ENCODE measurements around the gene SNN. TPM values are rescaled to one million over a fixed set of nuclear protein-coding genes. Genes with fewer than 3 reads are reported as not detected.

SNN gene
- total and polyA plus RNA-seq, 2 of the 8 experiments (the other 6 are each of a cell fraction or from before 2014, with no cell fraction given) = 37.4 to 66.9 TPM

GRCh38 chr16:11682655-11683096 is 14.4 kb downstream of the SNN start:
- H4K5ac ChIP-seq (ENCODE audit: insufficient read length, low read depth, low read length) = no peak overlapping the region
- DNase-seq (ENCODE audit: low read depth in 1 of 2, low spot score in 2 of 2) (no peak), FAIRE-seq (no peak)
- no peaks in the 10 kb centered on the region for H3K79me2 ChIP-seq (ENCODE audit: control insufficient read depth in 1 of 2, insufficient read depth in 2 of 2, low read length in 2 of 2)
- H3K56ac ChIP-seq (replicated peaks; ENCODE audit: insufficient read length, low read depth, low read length) = no peak overlapping the region
- no peak overlapping the region for H4K91ac ChIP-seq (replicated peaks; ENCODE audit: insufficient read length, low read length)
- H3K9me3 ChIP-seq (ENCODE audit: insufficient read depth in 2 of 2, low read depth in 1 of 2, low read length in 1 of 2) = no peaks in the 10 kb centered on the region
- no peaks in the 10 kb centered on the region for H3K23me2 ChIP-seq (ENCODE audit: low read depth, low read length)
- POLR2A ChIA-PET (ENCODE audit: partially characterized antibody) = interaction anchor here (0.6 to 2.6 kb wide), 3 partner anchors 11 to 369 kb away, joined by 3 to 6 read pairs (median 4); no protein-coding TSS in a partner anchor
- H4K20me1 ChIP-seq (replicated peaks in 1 of 2; ENCODE audit: control insufficient read depth in 1 of 2, insufficient read depth in 2 of 2, low read length in 2 of 2) = peaks cover 0 to 11% of the 10 kb centered on the region in 2 experiments
- no peak overlapping the region for H2BK20ac ChIP-seq (ENCODE audit: low read length)
- H3K23ac ChIP-seq (ENCODE audit: insufficient read length) = no peak overlapping the region
- peaks cover 7% of the 10 kb centered on the region for H3K79me1 ChIP-seq (ENCODE audit: low read depth, low read length)
- H3K4ac ChIP-seq (replicated peaks; ENCODE audit: insufficient read length, low read depth, low read length) = no peak overlapping the region
- no peak overlapping the region for H2BK15ac ChIP-seq (ENCODE audit: low read length)
- H4K8ac ChIP-seq (ENCODE audit: extremely low read depth, insufficient read depth, low read length) = no peak overlapping the region
- CTCF ChIA-PET (ENCODE audit: partially characterized antibody) = interaction anchor here (0.6 to 1.1 kb wide), 3 partner anchors 16 to 43 kb away, joined by 3 to 4 read pairs (median 4); no protein-coding TSS in a partner anchor
- 91% methylated on average over 5 of the region's 5 CpGs; no CpG with 5 or more reads in 1 of the 2 experiments for WGBS, 2 experiments (ENCODE audit: extremely low coverage in 1 of 2, insufficient coverage in 1 of 2, insufficient read length in 1 of 2, insufficient replicate concordance in 2 of 2, low coverage in 1 of 2, low lambda C conversion rate in 2 of 2, missing lambda C conversion rate in 1 of 2)
- no peak overlapping the region for H3K14ac ChIP-seq (ENCODE audit: insufficient read length)
- no peak overlapping the region for H3K9ac ChIP-seq (replicated peaks in 1 of 4; ENCODE audit: extremely low read depth in 1 of 4, low read depth in 3 of 4, low read length in 3 of 4)
- no peaks in the 10 kb centered on the region for H3K27me3 ChIP-seq (replicated peaks in 1 of 4; ENCODE audit: control insufficient read depth in 3 of 4, extremely low read depth in 1 of 4, insufficient read depth in 3 of 4, low read length in 3 of 4)
- H3K27ac ChIP-seq (ENCODE audit: low read depth, low read length) = no peak overlapping the region
- peaks cover 0 to 2% (median 0%) of the 10 kb centered on the region in 4 experiments; a peak in 2 of 7 replicates for H3K4me1 ChIP-seq (replicated peaks in 1 of 4; ENCODE audit: control insufficient read depth in 3 of 4, insufficient read depth in 4 of 4, low read length in 3 of 4)
- no peak overlapping the region for H3K4me2 ChIP-seq (ENCODE audit: insufficient read depth in 1 of 2, low read depth in 2 of 2, low read length in 2 of 2)
- H2BK120ac ChIP-seq (replicated peaks; ENCODE audit: low read depth, low read length) = no peak overlapping the region
- TF ChIP-seq POLR2A (IDR thresholded peaks at IDR 0.05; ENCODE audit: control extremely low read depth in 1 of 2, low read depth in 2 of 2, low read length in 2 of 2) (no peak), BCL11A (IDR thresholded peaks at IDR 0.05; ENCODE audit: low read depth in 2 of 2, low read length in 2 of 2) (no peak), YY1 (IDR thresholded peaks at IDR 0.05; ENCODE audit: low read depth, low read length) (no peak), SIRT6 (IDR thresholded peaks at IDR 0.05; ENCODE audit: low read length) (no peak), TEAD4 (IDR thresholded peaks at IDR 0.05; ENCODE audit: low read depth, low read length) (no peak), BACH1 (IDR thresholded peaks at IDR 0.05; ENCODE audit: low read length) (no peak), POLR2AphosphoS5 (IDR thresholded peaks at IDR 0.05; ENCODE audit: low read depth, low read length) (no peak)
- TF ChIP-seq, protein P1, sequence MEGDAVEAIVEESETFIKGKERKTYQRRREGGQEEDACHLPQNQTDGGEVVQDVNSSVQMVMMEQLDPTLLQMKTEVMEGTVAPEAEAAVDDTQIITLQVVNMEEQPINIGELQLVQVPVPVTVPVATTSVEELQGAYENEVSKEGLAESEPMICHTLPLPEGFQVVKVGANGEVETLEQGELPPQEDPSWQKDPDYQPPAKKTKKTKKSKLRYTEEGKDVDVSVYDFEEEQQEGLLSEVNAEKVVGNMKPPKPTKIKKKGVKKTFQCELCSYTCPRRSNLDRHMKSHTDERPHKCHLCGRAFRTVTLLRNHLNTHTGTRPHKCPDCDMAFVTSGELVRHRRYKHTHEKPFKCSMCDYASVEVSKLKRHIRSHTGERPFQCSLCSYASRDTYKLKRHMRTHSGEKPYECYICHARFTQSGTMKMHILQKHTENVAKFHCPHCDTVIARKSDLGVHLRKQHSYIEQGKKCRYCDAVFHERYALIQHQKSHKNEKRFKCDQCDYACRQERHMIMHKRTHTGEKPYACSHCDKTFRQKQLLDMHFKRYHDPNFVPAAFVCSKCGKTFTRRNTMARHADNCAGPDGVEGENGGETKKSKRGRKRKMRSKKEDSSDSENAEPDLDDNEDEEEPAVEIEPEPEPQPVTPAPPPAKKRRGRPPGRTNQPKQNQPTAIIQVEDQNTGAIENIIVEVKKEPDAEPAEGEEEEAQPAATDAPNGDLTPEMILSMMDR (IDR thresholded peaks at IDR 0.05; ENCODE audit: control extremely low read depth in 1 of 3, insufficient read depth in 1 of 3, low read depth in 1 of 3, low read length in 3 of 3) = no peak
- H2BK12ac ChIP-seq (ENCODE audit: low read depth, low read length) = no peak overlapping the region
- no peak overlapping the region for H3K18ac ChIP-seq (ENCODE audit: extremely low read depth, low read length)
- no peak overlapping the region for H2BK5ac ChIP-seq (ENCODE audit: low read depth, low read length)
- H3K36me3 ChIP-seq (ENCODE audit: control insufficient read depth in 2 of 4, insufficient read depth in 4 of 4, low read length in 3 of 4) = peaks cover 3 to 21% (median 12%) of the 10 kb centered on the region in 4 experiments; a peak in 5 of 8 replicates
- no peak overlapping the region for H2AK5ac ChIP-seq (ENCODE audit: low read depth, low read length)
- no peak overlapping the region for H2AFZ ChIP-seq (ENCODE audit: low read length)
- H3K4me3 ChIP-seq (ENCODE audit: extremely low read depth in 1 of 4, insufficient read depth in 2 of 4, low read depth in 3 of 4, low read length in 4 of 4) = no peak overlapping the region
